Retinal pigment epithelial cell (primary cell): ENCODE data around the gene RNU6-9.

Experiments used
- DNase-seq: peaks from one replicate; pipeline ENCODE4 v3.0.0-alpha.2; 2010; ENCODE audit warnings: low read depth
- H3K4me3 ChIP-seq: 2 replicates; pipeline ENCODE4 v1.5.1; 2011; ENCODE audit warnings: mild to moderate bottlenecking, low read length, control low read depth, moderate library complexity
- TF ChIP-seq, protein P1 (sequence below): conservative IDR thresholded peaks from 2 replicates; pipeline ENCODE4 v1.5.1; 2011; ENCODE audit warnings: low read depth, low read length, control low read depth, inconsistent platforms

The RNU6-9 gene

GRCh38 chr19:855566-856120, 37.6 kb upstream of the RNU6-9 start:
- DNase-seq: no peak
- TF ChIP-seq, protein P1, sequence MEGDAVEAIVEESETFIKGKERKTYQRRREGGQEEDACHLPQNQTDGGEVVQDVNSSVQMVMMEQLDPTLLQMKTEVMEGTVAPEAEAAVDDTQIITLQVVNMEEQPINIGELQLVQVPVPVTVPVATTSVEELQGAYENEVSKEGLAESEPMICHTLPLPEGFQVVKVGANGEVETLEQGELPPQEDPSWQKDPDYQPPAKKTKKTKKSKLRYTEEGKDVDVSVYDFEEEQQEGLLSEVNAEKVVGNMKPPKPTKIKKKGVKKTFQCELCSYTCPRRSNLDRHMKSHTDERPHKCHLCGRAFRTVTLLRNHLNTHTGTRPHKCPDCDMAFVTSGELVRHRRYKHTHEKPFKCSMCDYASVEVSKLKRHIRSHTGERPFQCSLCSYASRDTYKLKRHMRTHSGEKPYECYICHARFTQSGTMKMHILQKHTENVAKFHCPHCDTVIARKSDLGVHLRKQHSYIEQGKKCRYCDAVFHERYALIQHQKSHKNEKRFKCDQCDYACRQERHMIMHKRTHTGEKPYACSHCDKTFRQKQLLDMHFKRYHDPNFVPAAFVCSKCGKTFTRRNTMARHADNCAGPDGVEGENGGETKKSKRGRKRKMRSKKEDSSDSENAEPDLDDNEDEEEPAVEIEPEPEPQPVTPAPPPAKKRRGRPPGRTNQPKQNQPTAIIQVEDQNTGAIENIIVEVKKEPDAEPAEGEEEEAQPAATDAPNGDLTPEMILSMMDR: no peak
- no peak overlapping the region for H3K4me3 ChIP-seq

DNA sequence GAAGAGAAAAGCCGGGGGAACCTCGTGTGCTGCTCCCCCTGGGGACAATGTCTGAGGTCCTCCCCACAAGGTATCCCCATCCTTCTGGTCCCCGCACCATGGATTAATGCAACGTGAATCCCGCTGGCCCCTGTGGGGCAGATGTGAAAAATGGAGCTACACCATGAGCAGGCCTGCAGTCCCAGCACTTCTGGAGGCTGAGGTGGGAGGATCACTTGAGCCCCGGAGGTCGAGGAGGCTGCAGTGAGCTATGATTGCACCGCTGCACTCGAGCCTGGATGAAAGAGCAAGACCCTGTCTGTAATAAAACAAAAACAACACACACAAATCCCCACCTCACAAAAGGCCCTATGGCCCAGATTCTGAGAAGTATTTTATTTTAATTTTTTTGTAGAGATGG, 35.0 kb upstream of the RNU6-9 start:
- TF ChIP-seq, protein P1: no peak
- H3K4me3 ChIP-seq: no peak overlapping the region
- DNase-seq: no peak

DNA sequence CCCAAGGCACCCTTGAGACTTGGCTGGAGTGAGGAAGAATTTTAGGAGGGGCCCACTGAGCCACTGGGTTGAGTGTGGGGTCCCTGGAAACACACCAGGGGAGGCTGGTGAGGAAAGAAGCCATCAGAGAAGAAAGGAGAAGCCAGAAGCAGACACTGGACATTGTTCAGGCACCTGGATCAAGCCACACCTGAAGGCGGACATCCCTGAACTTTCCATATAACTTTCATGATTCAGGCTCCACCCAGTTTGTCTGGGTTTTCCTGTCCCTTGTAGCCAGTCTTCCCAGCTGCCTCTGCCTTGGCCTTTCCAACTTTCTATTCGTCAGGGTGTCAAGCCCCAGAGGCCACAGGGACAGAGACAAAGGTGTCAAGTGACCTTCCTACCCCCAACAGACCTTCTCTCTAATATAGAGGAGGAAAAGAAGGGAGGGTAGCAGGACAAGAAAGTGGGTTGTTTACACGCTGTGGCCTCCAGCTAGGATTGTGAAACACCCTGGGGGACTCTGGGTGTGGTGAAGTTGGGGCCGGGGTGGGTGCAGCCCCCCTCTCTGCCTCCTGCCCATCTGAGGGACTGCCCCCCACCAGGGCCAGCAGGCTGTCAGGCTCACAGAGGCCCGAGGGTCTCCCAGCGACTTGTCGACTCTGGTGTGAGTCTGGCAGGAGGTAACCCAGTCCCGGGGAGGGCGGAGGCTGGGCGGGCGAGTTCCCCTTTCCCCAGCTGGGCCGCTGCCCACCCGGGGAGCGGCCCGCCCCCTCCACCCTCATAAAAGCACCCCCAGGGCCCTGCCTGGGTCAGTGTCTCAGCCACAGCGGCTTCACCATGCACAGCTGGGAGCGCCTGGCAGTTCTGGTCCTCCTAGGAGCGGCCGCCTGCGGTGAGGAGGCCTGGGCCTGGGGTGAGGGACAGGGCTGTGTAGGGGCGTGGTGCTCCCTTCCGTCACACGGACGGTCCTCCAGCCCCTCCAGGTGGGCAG, 34.1 kb upstream of the RNU6-9 start, which contains the start of gene CFD:
Gene CFD, plus strand, starts transcription at position 797 of the 976 bp plus-strand sequence. Its CDS starts 26 bp downstream, at position 823.
- no peak for DNase-seq
- no peak within 1 kb of the TSS for H3K4me3 ChIP-seq
- TF ChIP-seq, protein P1: no peak

- DNase-seq: no peak
- TF ChIP-seq, protein P1: no peak
- no peak overlapping the region for H3K4me3 ChIP-seq
These were observed 32.0 kb upstream of the RNU6-9 start for GRCh38 chr19:861141-861755.

DNA sequence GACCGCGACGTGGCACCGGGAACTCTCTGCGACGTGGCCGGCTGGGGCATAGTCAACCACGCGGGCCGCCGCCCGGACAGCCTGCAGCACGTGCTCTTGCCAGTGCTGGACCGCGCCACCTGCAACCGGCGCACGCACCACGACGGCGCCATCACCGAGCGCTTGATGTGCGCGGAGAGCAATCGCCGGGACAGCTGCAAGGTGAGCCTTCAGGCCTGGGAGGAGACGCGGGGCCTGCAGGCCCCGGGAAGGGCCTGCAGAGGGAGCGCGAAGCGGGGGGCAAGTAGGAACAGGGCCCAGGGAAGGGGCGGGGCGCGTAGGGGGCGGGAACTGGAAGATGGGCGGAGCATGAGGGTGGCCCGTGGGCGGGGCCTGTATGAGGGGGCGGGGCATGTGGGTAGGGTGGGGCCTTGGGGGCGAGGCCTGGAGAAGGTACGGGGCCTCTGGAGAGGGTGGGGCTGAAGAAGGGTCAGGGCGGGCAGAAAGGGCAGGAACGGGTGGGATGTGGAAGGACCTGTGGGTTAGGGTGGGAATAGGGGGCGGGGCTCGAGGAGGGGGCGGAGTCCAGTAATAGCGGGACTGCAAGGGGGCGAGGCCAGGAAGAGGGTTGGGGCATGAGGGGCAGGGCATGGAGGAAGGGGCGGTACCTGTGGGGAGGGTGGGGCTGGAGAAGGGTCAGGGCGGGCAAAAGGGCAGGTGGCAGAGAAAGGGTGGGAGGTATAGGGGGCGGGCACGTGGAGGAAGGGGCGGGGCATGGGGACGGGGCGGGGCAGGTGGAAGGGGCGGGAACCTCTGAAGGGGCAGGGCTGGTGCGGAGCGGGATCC, 31.3 kb upstream of the RNU6-9 start:
- TF ChIP-seq, protein P1: peak; percentile 23
- no peak for DNase-seq
- no peak overlapping the region for H3K4me3 ChIP-seq

GRCh38 chr19:862581-863314, 30.5 kb upstream of the RNU6-9 start:
- TF ChIP-seq, protein P1: no peak
- no peak for DNase-seq
- no peak overlapping the region for H3K4me3 ChIP-seq
